IMR-90 (cell line): Measurements from ENCODE around the gene LMO1. TPM values are rescaled to one million over a fixed set of nuclear protein-coding genes. Genes with fewer than 3 reads are reported as not detected.

ENCODE experiments used
- ATAC-seq: fragments of 200-7000 bp; cut with Tn5 transposase; 2 replicates; pipeline ENCODE4 v1.9.1; 2020; ENCODE audit warnings: low read depth, mild to moderate bottlenecking, moderate library complexity
- BruUV-seq: library from RNA; stranded (reverse); fragments of 400-500 nt; replicated peaks from 2 replicates; lab custom pipeline; 2021; lab: Mats Ljungman, UMichigan
- CTCF ChIA-PET: fragments of 300-600 bp; formaldehyde crosslinking; extraction: SDS; loops from one replicate; lab custom pipeline; 2021; ENCODE audit warnings: antibody characterized with exemption; lab: Yijun Ruan, JAX
- POLR2A ChIA-PET: fragments of 300-600 bp; sonication (Branson Sonifier 250); formaldehyde crosslinking; loops from one replicate; lab custom pipeline; 2022; ENCODE audit warnings: antibody characterized with exemption; ENCODE audit not compliant: unreplicated experiment; lab: Charles Lee
- DNase-seq: peaks from one replicate; pipeline ENCODE4 v3.0.0; 2013
- H2AFZ ChIP-seq: replicated peaks from 2 replicates; pipeline ENCODE3; 2013; ENCODE audit warnings: low read length, mild to moderate bottlenecking; ENCODE audit not compliant: poor library complexity
- H2AK5ac ChIP-seq: 2 replicates; pipeline ENCODE4 v1.6.1; 2013; ENCODE audit warnings: low read depth, low read length, inconsistent platforms
- H2AK9ac ChIP-seq: replicated peaks from 2 replicates; pipeline ENCODE3; 2013; ENCODE audit warnings: mild to moderate bottlenecking, low read depth, low read length, moderate library complexity; ENCODE audit not compliant: poor library complexity
- H2BK120ac ChIP-seq: 2 replicates; pipeline ENCODE4 v1.6.1; 2013; ENCODE audit warnings: low read depth, low read length, inconsistent platforms
- H2BK15ac ChIP-seq: 3 replicates; pipeline ENCODE4 v1.6.1; 2013; ENCODE audit warnings: low read depth, low read length, inconsistent platforms
- H2BK20ac ChIP-seq: 2 replicates; pipeline ENCODE4 v1.6.1; 2013; ENCODE audit warnings: low read depth, mild to moderate bottlenecking, inconsistent platforms, low read length, moderate library complexity
- H2BK5ac ChIP-seq: 2 replicates; pipeline ENCODE4 v1.6.1; 2013; ENCODE audit warnings: mild to moderate bottlenecking, low read depth, low read length, inconsistent platforms; ENCODE audit not compliant: poor library complexity, severe bottlenecking
- H3K14ac ChIP-seq: replicated peaks from 2 replicates; pipeline ENCODE4 v1.6.1; 2013; ENCODE audit warnings: low read depth, low read length, inconsistent platforms
- H3K18ac ChIP-seq: 2 replicates; pipeline ENCODE4 v1.6.1; 2013; ENCODE audit warnings: low read depth, low read length, control low read depth
- H3K23ac ChIP-seq: 2 replicates; pipeline ENCODE4 v1.6.1; 2013; ENCODE audit warnings: low read depth, low read length, inconsistent platforms
- H3K27ac ChIP-seq: 2 replicates; pipeline ENCODE4 v1.5.1; 2013; ENCODE audit warnings: mild to moderate bottlenecking, control low read depth, low read length; ENCODE audit not compliant: insufficient read depth
- H3K27me3 ChIP-seq: 2 replicates; pipeline ENCODE4 v1.6.1; 2013; ENCODE audit warnings: low read length; ENCODE audit not compliant: control insufficient read depth, insufficient read depth
- H3K36me3 ChIP-seq: 2 replicates; pipeline ENCODE4 v1.6.1; 2013; ENCODE audit warnings: low read length, mixed read lengths; ENCODE audit not compliant: control insufficient read depth, insufficient read depth
- H3K4ac ChIP-seq: 2 replicates; pipeline ENCODE4 v1.6.1; 2013; ENCODE audit warnings: low read depth, low read length, inconsistent platforms
- H3K4me1 ChIP-seq: 2 replicates; pipeline ENCODE4 v1.6.1; 2013; ENCODE audit warnings: low read length, mixed read lengths; ENCODE audit not compliant: control insufficient read depth, insufficient read depth
- H3K4me2 ChIP-seq: 2 replicates; pipeline ENCODE4 v1.6.1; 2013; ENCODE audit warnings: low read depth, mild to moderate bottlenecking, control low read depth, low read length, moderate library complexity
- H3K4me3 ChIP-seq: 2 replicates; pipeline ENCODE4 v1.5.1; 2013; ENCODE audit warnings: low read depth, mild to moderate bottlenecking, control low read depth, low read length, moderate library complexity; ENCODE audit not compliant: insufficient read depth
- H3K56ac ChIP-seq: 2 replicates; pipeline ENCODE4 v1.6.1; 2013; ENCODE audit warnings: low read length, inconsistent platforms; ENCODE audit not compliant: insufficient read depth; ENCODE audit errors: extremely low read depth
- H3K79me1 ChIP-seq, 2 experiments: 2 replicates each; pipeline ENCODE4 v1.6.1; 2013; ENCODE audit warnings: low read length in 2 of 2, inconsistent platforms in 1 of 2, low read depth in 1 of 2
- H3K9ac ChIP-seq: 2 replicates; pipeline ENCODE4 v1.6.1; 2013; ENCODE audit warnings: low read depth, low read length, control low read depth
- H3K9me1 ChIP-seq: 2 replicates; pipeline ENCODE4 v1.6.1; 2013; ENCODE audit warnings: low read length, inconsistent platforms; ENCODE audit not compliant: insufficient read depth
- H3K9me3 ChIP-seq: 2 replicates; pipeline ENCODE4 v1.6.1; 2013; ENCODE audit warnings: low read length; ENCODE audit not compliant: control insufficient read depth, insufficient read depth
- H4K20me1 ChIP-seq: 2 replicates; pipeline ENCODE4 v1.6.1; 2013; ENCODE audit warnings: low read length, inconsistent platforms; ENCODE audit not compliant: insufficient read depth
- H4K5ac ChIP-seq: 2 replicates; pipeline ENCODE4 v1.6.1; 2013; ENCODE audit warnings: mild to moderate bottlenecking, low read depth, low read length, control low read depth
- H4K8ac ChIP-seq, 2 experiments: 2 replicates each; pipeline ENCODE4 v1.6.1; 2013; ENCODE audit warnings: low read depth in 2 of 2, low read length in 2 of 2, control low read depth in 1 of 2, inconsistent platforms in 1 of 2
- H4K91ac ChIP-seq: 2 replicates; pipeline ENCODE4 v1.6.1; 2013; ENCODE audit warnings: low read depth, low read length, inconsistent platforms; ENCODE audit not compliant: insufficient read depth
- CHD1 ChIP-seq: IDR thresholded peaks from 2 replicates; pipeline ENCODE4 v1.6.1; 2012; ENCODE audit warnings: low read depth, low read length, improper control_type of control experiment
- FOS ChIP-seq: fragments of 150-350 bp; IDR thresholded peaks from 2 replicates; pipeline ENCODE4 v1.6.1; 2016; ENCODE audit warnings: low read depth, low read length
- MAFK ChIP-seq: IDR thresholded peaks from 2 replicates; pipeline ENCODE4 v1.6.1; 2012; ENCODE audit warnings: low read depth, low read length, improper control_type of control experiment
- MAZ ChIP-seq: IDR thresholded peaks from 2 replicates; pipeline ENCODE4 v1.6.1; 2012; ENCODE audit warnings: low read depth, mild to moderate bottlenecking, low read length, improper control_type of control experiment, moderate library complexity, borderline replicate concordance
- POLR2A ChIP-seq: IDR thresholded peaks from 2 replicates; pipeline ENCODE4 v1.6.1; 2012; ENCODE audit warnings: mild to moderate bottlenecking, low read depth, low read length
- RCOR1 ChIP-seq: IDR thresholded peaks from 2 replicates; pipeline ENCODE4 v1.6.1; 2012; ENCODE audit warnings: mild to moderate bottlenecking, low read length, improper control_type of control experiment; ENCODE audit not compliant: insufficient replicate concordance
- WGBS, 2 experiments: methylation state at CpG; one replicate each; pipeline versions ENCODE4 v1.1.5 to v1.1.7; 2013; ENCODE audit warnings: missing lambda C conversion rate in 2 of 2; ENCODE audit not compliant: insufficient read length in 1 of 2; ENCODE audit errors: extremely low coverage in 2 of 2; 5-methylcytosine and 5-hydroxymethylcytosine counted together
- dilution Hi-C: fragments of 300-500 bp; cut with HindIII; formaldehyde crosslinking; loops from one replicate; pipeline ENCODE4 v1.14.3; 2018; ENCODE audit warnings: low sequenced_read_pairs; ENCODE audit not compliant: unreplicated experiment
- in situ Hi-C: fragments of 300-500 bp; cut with MboI; formaldehyde crosslinking; loops from 3 replicates; pipeline ENCODE4 v1.14.3; 2019; ENCODE audit warnings: low sequenced_read_pairs, inconsistent platforms, mixed read lengths
- intact Hi-C: fragments of 100-400 bp; cut with micrococcal nuclease; formaldehyde crosslinking; loops from 2 replicates; pipeline ENCODE4 v1.10.0; 2022
- polyA plus RNA-seq, 3 experiments: library from polyadenylated mRNA; depleted of rRNA; stranded (reverse); fragments of >200 nt; gene quantifications; 2 replicates each; pipeline ENCODE4 v1.2.3, GENCODE V29; 2012; ENCODE audit warnings: low replicate concordance in 1 of 3
- total RNA-seq: library from RNA; depleted of rRNA; stranded (reverse); fragments of >200 nt; gene quantifications from 2 replicates; pipeline ENCODE4 v1.2.3, GENCODE V29; 2012
- TF ChIP-seq, protein P1 (sequence below): fragments of 150-350 bp; IDR thresholded peaks from 2 replicates; pipeline ENCODE4 v1.6.1; 2017; ENCODE audit warnings: mild to moderate bottlenecking, antibody characterized with exemption, low read length, low read depth
- TF ChIP-seq, protein P2 (sequence below): fragments of 150-350 bp; IDR thresholded peaks from 2 replicates; pipeline ENCODE4 v1.6.1; 2016; ENCODE audit warnings: low read depth, mild to moderate bottlenecking, low read length, moderate library complexity, borderline replicate concordance
- TF ChIP-seq, protein P3 (sequence below): conservative IDR thresholded peaks from 2 replicates; pipeline ENCODE4 v1.5.1; 2012; ENCODE audit warnings: mild to moderate bottlenecking, low read depth, low read length, improper control_type of control experiment

Gene LMO1
- total and polyA plus RNA-seq, 2 of the 4 experiments (the other 2 are of a cell fraction), result not detected

DNA sequence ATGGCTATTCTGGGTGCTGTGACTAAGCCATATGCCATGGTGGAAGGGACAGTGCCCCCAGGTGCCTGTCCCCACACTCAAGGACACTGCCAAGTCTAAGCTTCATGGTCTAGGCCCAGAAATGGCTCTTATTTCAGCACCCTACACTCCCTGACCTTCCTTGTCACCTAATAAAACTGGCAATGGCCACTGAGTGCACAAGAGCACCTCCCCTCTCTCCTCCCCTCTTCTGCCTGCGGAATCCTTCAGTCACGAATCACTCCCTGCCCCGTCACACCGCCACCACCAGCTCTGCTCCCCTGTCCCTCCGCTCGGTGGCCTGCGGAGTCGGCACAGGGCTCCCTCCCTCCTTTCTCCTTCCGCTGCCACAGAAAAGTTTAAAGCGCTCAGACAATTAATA lies 19.0 kb upstream of the LMO1 start:
- in situ Hi-C loops, result no loop called here
- Histone ChIP-seq H2BK5ac (no peak overlapping the region), H3K23ac (no peak overlapping the region), H3K27me3 (peaks cover 21% of the 10 kb centered on the region), H4K20me1 (no peaks in the 10 kb centered on the region), H2BK20ac (no peak overlapping the region), H3K56ac (no peak overlapping the region), H3K18ac (no peak overlapping the region), H3K79me1 (no peaks in the 10 kb centered on the region), H2AFZ (peak overlapping the region; percentile 53), H3K4me1 (no peaks in the 10 kb centered on the region), H3K36me3 (no peaks in the 10 kb centered on the region), H3K9me3 (no peaks in the 10 kb centered on the region), H2BK15ac (no peak overlapping the region), H3K9ac (no peak overlapping the region), H2AK9ac (no peak overlapping the region), H2AK5ac (no peak overlapping the region), H3K27ac (no peak overlapping the region), H3K4me2 (no peak overlapping the region), H3K14ac (no peak overlapping the region), H4K5ac (no peak overlapping the region), H3K4me3 (no peak overlapping the region), H3K9me1 (no peaks in the 10 kb centered on the region), H4K8ac (no peak overlapping the region), H4K91ac (no peak overlapping the region), H2BK120ac (no peak overlapping the region), H3K4ac (no peak overlapping the region)
- WGBS, 2 experiments, result no CpG with 5 or more reads among the region's 10 CpGs
- ATAC-seq (no peak), DNase-seq (no peak)
- TF ChIP-seq MAZ (no peak), FOS (no peak), POLR2A (no peak), CHD1 (no peak), MAFK (no peak), RCOR1 (no peak)
- TF ChIP-seq, protein P1, sequence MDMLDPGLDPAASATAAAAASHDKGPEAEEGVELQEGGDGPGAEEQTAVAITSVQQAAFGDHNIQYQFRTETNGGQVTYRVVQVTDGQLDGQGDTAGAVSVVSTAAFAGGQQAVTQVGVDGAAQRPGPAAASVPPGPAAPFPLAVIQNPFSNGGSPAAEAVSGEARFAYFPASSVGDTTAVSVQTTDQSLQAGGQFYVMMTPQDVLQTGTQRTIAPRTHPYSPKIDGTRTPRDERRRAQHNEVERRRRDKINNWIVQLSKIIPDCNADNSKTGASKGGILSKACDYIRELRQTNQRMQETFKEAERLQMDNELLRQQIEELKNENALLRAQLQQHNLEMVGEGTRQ, result no peak
- TF ChIP-seq, protein P2, sequence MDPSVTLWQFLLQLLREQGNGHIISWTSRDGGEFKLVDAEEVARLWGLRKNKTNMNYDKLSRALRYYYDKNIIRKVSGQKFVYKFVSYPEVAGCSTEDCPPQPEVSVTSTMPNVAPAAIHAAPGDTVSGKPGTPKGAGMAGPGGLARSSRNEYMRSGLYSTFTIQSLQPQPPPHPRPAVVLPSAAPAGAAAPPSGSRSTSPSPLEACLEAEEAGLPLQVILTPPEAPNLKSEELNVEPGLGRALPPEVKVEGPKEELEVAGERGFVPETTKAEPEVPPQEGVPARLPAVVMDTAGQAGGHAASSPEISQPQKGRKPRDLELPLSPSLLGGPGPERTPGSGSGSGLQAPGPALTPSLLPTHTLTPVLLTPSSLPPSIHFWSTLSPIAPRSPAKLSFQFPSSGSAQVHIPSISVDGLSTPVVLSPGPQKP, result no peak
- TF ChIP-seq, protein P3, sequence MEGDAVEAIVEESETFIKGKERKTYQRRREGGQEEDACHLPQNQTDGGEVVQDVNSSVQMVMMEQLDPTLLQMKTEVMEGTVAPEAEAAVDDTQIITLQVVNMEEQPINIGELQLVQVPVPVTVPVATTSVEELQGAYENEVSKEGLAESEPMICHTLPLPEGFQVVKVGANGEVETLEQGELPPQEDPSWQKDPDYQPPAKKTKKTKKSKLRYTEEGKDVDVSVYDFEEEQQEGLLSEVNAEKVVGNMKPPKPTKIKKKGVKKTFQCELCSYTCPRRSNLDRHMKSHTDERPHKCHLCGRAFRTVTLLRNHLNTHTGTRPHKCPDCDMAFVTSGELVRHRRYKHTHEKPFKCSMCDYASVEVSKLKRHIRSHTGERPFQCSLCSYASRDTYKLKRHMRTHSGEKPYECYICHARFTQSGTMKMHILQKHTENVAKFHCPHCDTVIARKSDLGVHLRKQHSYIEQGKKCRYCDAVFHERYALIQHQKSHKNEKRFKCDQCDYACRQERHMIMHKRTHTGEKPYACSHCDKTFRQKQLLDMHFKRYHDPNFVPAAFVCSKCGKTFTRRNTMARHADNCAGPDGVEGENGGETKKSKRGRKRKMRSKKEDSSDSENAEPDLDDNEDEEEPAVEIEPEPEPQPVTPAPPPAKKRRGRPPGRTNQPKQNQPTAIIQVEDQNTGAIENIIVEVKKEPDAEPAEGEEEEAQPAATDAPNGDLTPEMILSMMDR, result no peak
- intact Hi-C loops, result no loop called here
- ChIA-PET CTCF (no interaction called here), POLR2A (no interaction called here)
- dilution Hi-C loops, result no loop called here
- BruUV-seq, result no TSS peak
